DOHH2 (cell line): ENCODE results near the gene GGT7.

Experiments used
- H3F3A ChIP-seq: fragments of 200-600 bp; sonication (generic), shearing (Covaris generic); 2 replicates; pipeline ENCODE4 v1.6.0; 2016; ENCODE audit warnings: antibody characterized with exemption, mild to moderate bottlenecking; ENCODE audit not compliant: control insufficient read depth, insufficient read depth
- H3K27ac ChIP-seq: fragments of 200-600 bp; sonication (generic); 2 replicates; pipeline ENCODE4 v1.5.1; 2014; ENCODE audit warnings: low read depth, mild to moderate bottlenecking, low read length, moderate library complexity
- H3K27me3 ChIP-seq: fragments of 200-600 bp; sonication (generic); 2 replicates; pipeline ENCODE4 v1.6.1; 2014; ENCODE audit warnings: mild to moderate bottlenecking, low read length, mixed read lengths; ENCODE audit not compliant: control insufficient read depth
- H3K36me3 ChIP-seq: fragments of 200-600 bp; sonication (generic); 2 replicates; pipeline ENCODE4 v1.6.1; 2014; ENCODE audit warnings: mild to moderate bottlenecking, low read length, moderate library complexity, mixed read lengths; ENCODE audit not compliant: control insufficient read depth
- H3K4me1 ChIP-seq: fragments of 200-600 bp; sonication (generic); 2 replicates; pipeline ENCODE4 v1.6.1; 2014; ENCODE audit warnings: mild to moderate bottlenecking, low read length, mixed read lengths; ENCODE audit not compliant: control insufficient read depth
- H3K4me2 ChIP-seq: fragments of 200-600 bp; sonication (generic); 2 replicates; pipeline ENCODE4 v1.6.0; 2014; ENCODE audit warnings: mild to moderate bottlenecking, low read length, moderate library complexity
- H3K4me3 ChIP-seq: fragments of 200-600 bp; sonication (generic); 2 replicates; pipeline ENCODE4 v1.5.1; 2014; ENCODE audit warnings: mild to moderate bottlenecking, low read length, mixed read lengths
- H3K79me2 ChIP-seq: fragments of 200-600 bp; sonication (generic); 2 replicates; pipeline ENCODE4 v1.6.1; 2014; ENCODE audit warnings: mild to moderate bottlenecking, low read length, mixed read lengths; ENCODE audit not compliant: control insufficient read depth
- H3K9me2 ChIP-seq: fragments of 200-600 bp; sonication (generic); replicated peaks from 2 replicates; pipeline ENCODE4 v1.6.1; 2014; ENCODE audit warnings: mild to moderate bottlenecking, low read length, mixed read lengths; ENCODE audit not compliant: control insufficient read depth
- H3K9me3 ChIP-seq: fragments of 200-600 bp; sonication (generic); 2 replicates; pipeline ENCODE4 v1.6.1; 2014; ENCODE audit warnings: antibody characterized with exemption, low read length, mixed read lengths; ENCODE audit not compliant: control insufficient read depth, insufficient read depth
- H4K20me1 ChIP-seq: fragments of 200-600 bp; sonication (generic); 2 replicates; pipeline ENCODE4 v1.6.0; 2014; ENCODE audit warnings: low read depth, mild to moderate bottlenecking, antibody characterized with exemption, low read length, moderate library complexity; ENCODE audit not compliant: control insufficient read depth, insufficient read depth
- EZH2phosphoT487 ChIP-seq: fragments of 200-600 bp; sonication (generic); IDR thresholded peaks from 2 replicates; pipeline ENCODE4 v1.6.1; 2017; ENCODE audit warnings: borderline replicate concordance, mild to moderate bottlenecking, antibody characterized with exemption, low read length, moderate library complexity, mixed read lengths
- TF ChIP-seq, protein P1 (sequence below): fragments of 200-600 bp; sonication (generic); IDR thresholded peaks from one replicate; pipeline ENCODE4 v1.5.1; 2014; ENCODE audit warnings: antibody characterized with exemption, mild to moderate bottlenecking, low read depth, low read length; ENCODE audit not compliant: poor library complexity, severe bottlenecking

Gene GGT7

GRCh38 chr20:34798328-34798727 lies 74.3 kb downstream of the GGT7 start:
- Histone ChIP-seq H3K27ac (no peak overlapping the region), H3K4me1 (no peaks in the 10 kb centered on the region), H3K4me2 (no peak overlapping the region), H3K36me3 (no peaks in the 10 kb centered on the region), H3K9me2 (no peaks in the 10 kb centered on the region), H3K27me3 (no peaks in the 10 kb centered on the region), H3K79me2 (peaks cover 78% of the 10 kb centered on the region), H4K20me1 (no peaks in the 10 kb centered on the region; the same call in 1 of the 2 replicates), H3K9me3 (no peaks in the 10 kb centered on the region), H3K4me3 (no peak overlapping the region), H3F3A (no peaks in the 10 kb centered on the region)
- TF ChIP-seq EZH2phosphoT487 = no peak
- TF ChIP-seq, protein P1, sequence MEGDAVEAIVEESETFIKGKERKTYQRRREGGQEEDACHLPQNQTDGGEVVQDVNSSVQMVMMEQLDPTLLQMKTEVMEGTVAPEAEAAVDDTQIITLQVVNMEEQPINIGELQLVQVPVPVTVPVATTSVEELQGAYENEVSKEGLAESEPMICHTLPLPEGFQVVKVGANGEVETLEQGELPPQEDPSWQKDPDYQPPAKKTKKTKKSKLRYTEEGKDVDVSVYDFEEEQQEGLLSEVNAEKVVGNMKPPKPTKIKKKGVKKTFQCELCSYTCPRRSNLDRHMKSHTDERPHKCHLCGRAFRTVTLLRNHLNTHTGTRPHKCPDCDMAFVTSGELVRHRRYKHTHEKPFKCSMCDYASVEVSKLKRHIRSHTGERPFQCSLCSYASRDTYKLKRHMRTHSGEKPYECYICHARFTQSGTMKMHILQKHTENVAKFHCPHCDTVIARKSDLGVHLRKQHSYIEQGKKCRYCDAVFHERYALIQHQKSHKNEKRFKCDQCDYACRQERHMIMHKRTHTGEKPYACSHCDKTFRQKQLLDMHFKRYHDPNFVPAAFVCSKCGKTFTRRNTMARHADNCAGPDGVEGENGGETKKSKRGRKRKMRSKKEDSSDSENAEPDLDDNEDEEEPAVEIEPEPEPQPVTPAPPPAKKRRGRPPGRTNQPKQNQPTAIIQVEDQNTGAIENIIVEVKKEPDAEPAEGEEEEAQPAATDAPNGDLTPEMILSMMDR = no peak

DNA sequence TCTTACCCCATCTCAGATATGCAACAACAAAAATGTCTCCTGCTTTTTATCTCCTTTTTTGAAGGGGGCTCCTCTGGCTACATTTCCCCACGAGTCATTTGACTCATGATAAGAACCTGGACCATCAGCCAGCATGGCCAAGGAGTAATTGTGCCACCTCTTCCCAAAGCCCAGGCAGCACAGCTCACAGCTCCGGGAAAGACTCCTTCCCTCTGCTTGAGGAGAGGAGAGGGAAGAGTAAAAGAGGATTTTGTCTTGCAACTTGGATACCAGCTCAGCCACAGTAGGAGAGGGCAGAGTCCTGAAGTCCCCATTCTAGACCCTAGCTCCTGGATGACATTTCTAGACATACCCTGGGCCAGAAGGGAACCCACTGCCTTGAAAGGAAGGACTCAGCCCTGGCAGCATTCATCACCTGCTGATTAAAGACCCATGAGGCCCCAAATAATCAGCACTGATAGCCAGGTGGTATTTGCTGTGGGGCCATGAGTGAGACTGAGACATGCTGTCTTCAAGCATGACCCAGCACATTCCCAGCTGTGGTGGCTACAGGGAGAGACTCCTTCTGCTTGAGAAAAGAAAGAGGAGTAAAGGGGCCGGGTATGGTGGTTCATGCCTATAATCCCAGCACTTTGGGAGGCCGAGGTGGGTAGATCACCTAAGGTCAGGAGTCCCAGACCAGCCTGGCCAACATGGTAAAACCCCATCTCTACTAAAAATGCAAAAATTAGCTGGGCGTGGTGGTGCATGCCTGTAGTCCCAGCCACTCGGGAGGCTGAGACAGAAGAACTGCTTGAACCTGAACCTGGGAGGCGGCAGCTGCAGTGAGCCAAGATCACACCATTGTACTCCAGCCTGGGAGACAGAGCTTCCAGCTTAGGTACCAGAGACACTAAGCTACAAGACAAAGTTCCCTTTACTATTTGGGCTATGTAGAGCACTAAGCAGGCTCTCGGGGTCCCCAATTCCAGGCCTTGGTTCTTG lies 75.4 kb downstream of the GGT7 start:
- Histone ChIP-seq H3K27ac (no peak overlapping the region), H3K4me3 (no peak overlapping the region), H3K9me3 (no peaks in the 10 kb centered on the region), H3K4me1 (peaks cover under 1% of the 10 kb centered on the region; the same call in 1 of the 2 replicates), H4K20me1 (no peaks in the 10 kb centered on the region; the same call in 1 of the 2 replicates), H3K4me2 (no peak overlapping the region), H3K36me3 (no peaks in the 10 kb centered on the region), H3F3A (no peaks in the 10 kb centered on the region), H3K27me3 (no peaks in the 10 kb centered on the region), H3K9me2 (no peaks in the 10 kb centered on the region), H3K79me2 (peaks cover 75% of the 10 kb centered on the region)
- TF ChIP-seq, protein P1 = no peak
- TF ChIP-seq EZH2phosphoT487 = no peak
